SK-N-SH (cell line): ENCODE results near the gene SULT2B1. TPM values are rescaled to one million over a fixed set of nuclear protein-coding genes. Genes with fewer than 3 reads are reported as not detected.

ENCODE experiments used
- CTCF ChIA-PET: fragments of 300-600, 350-600 bp; formaldehyde crosslinking; extraction: SDS; loops from one replicate; lab custom pipeline; 2021; lab: Yijun Ruan, JAX
- POLR2A ChIA-PET: fragments of 350-600 bp; sonication (Branson Sonifier 250); formaldehyde crosslinking; extraction: SDS; loops from one replicate; lab custom pipeline; 2020; ENCODE audit warnings: antibody characterized with exemption, inconsistent platforms; lab: Yijun Ruan, JAX
- DNase-seq: peaks from one replicate; pipeline ENCODE4 v3.0.0; 2012
- H2AFZ ChIP-seq: fragments of 200-600 bp; sonication (generic); 2 replicates; pipeline ENCODE4 v1.8.1; 2016; ENCODE audit warnings: antibody characterized with exemption, mild to moderate bottlenecking, low read depth
- H3F3A ChIP-seq: fragments of 200-600 bp; sonication (generic); replicated peaks from 2 replicates; pipeline ENCODE3; 2016; ENCODE audit warnings: antibody characterized with exemption, mild to moderate bottlenecking; ENCODE audit not compliant: insufficient read depth
- H3K27ac ChIP-seq, 2 experiments: fragments of 200-500 bp in 1 of 2; fragments of 200-600 bp in 1 of 2; sonication (Bioruptor generic) in 1 of 2; sonication (generic), shearing (Covaris generic) in 1 of 2; 2 replicates each; pipeline versions ENCODE4 v1.5.1 to v1.6.1; 2014 to 2016; ENCODE audit warnings: low read depth in 2 of 2, inconsistent platforms in 1 of 2, low read length in 1 of 2, mild to moderate bottlenecking in 1 of 2, mixed read lengths in 1 of 2
- H3K27me3 ChIP-seq: fragments of 200-600 bp; sonication (generic), shearing (Covaris generic); 2 replicates; pipeline ENCODE4 v1.6.1; 2016; ENCODE audit warnings: mixed run types; ENCODE audit not compliant: insufficient read depth
- H3K36me3 ChIP-seq, 2 experiments: fragments of 200-500 bp in 1 of 2; fragments of 200-600 bp in 1 of 2; sonication (Bioruptor generic) in 1 of 2; sonication (generic) in 1 of 2; replicated peaks in 1 of 2; 2 replicates each; pipeline versions ENCODE3 to v1.5.1; 2014 to 2016; ENCODE audit warnings: low read length in 1 of 2, mild to moderate bottlenecking in 1 of 2; ENCODE audit not compliant: insufficient read depth in 2 of 2, control insufficient read depth in 1 of 2
- H3K4me1 ChIP-seq, 2 experiments: fragments of 200-500 bp in 1 of 2; fragments of 200-600 bp in 1 of 2; sonication (Bioruptor generic) in 1 of 2; sonication (generic), shearing (Covaris generic) in 1 of 2; 2 replicates each; pipeline versions ENCODE4 v1.5.1 to v1.6.1; 2014 to 2016; ENCODE audit warnings: low read depth in 1 of 2, low read length in 1 of 2, mixed run types in 1 of 2; ENCODE audit not compliant: insufficient read depth in 2 of 2, control insufficient read depth in 1 of 2
- H3K4me2 ChIP-seq: fragments of 200-600 bp; sonication (generic), shearing (Covaris generic); 2 replicates; pipeline ENCODE4 v1.6.1; 2017; ENCODE audit warnings: mixed run types
- H3K4me3 ChIP-seq, 2 experiments: fragments of 200-500 bp in 1 of 2; fragments of 200-600 bp in 1 of 2; sonication (Bioruptor generic) in 1 of 2; sonication (generic), shearing (Covaris generic) in 1 of 2; 2 replicates each; pipeline versions ENCODE4 v1.5.1 to v1.8.1; 2014 to 2016; ENCODE audit warnings: low read depth in 2 of 2, inconsistent platforms in 1 of 2, low read length in 1 of 2, mild to moderate bottlenecking in 1 of 2, mixed read lengths in 1 of 2, moderate library complexity in 1 of 2
- H3K79me2 ChIP-seq: fragments of 200-600 bp; sonication (generic); 2 replicates; pipeline ENCODE4 v1.8.1; 2017; ENCODE audit warnings: mild to moderate bottlenecking; ENCODE audit not compliant: insufficient read depth
- H3K9ac ChIP-seq: fragments of 200-600 bp; sonication (generic); 2 replicates; pipeline ENCODE4 v1.6.1; 2017; ENCODE audit warnings: mixed run types
- H3K9me2 ChIP-seq: fragments of 200-600 bp; sonication (generic); 2 replicates; pipeline ENCODE4 v1.6.1; 2017; ENCODE audit warnings: mixed run types
- H3K9me3 ChIP-seq: fragments of 200-600 bp; sonication (generic); 2 replicates; pipeline ENCODE4 v1.6.1; 2017; ENCODE audit warnings: mixed run types, mild to moderate bottlenecking, moderate library complexity
- H4K20me1 ChIP-seq: fragments of 200-600 bp; sonication (generic); 2 replicates; pipeline ENCODE4 v1.6.1; 2017; ENCODE audit warnings: mild to moderate bottlenecking, mixed run types; ENCODE audit not compliant: insufficient read depth
- CHD2 ChIP-seq: fragments of 150-350 bp; IDR thresholded peaks from 2 replicates; pipeline ENCODE4 v1.6.1; 2018; ENCODE audit warnings: low read length; ENCODE audit not compliant: partially characterized antibody
- ELF1 ChIP-seq: IDR thresholded peaks from 2 replicates; pipeline ENCODE4 v1.4.0; 2012
- EP300 ChIP-seq, 2 experiments: IDR thresholded peaks; 2 replicates each; pipeline versions ENCODE4 v1.4.0 to v1.6.1; 2012; ENCODE audit warnings: borderline replicate concordance in 1 of 2, low read depth in 1 of 2, low read length in 1 of 2
- FOSL2 ChIP-seq: IDR thresholded peaks from 2 replicates; pipeline ENCODE4 v1.4.0; 2012; ENCODE audit warnings: low read depth, mild to moderate bottlenecking, moderate library complexity, borderline replicate concordance
- FOXM1 ChIP-seq: IDR thresholded peaks from 2 replicates; pipeline ENCODE4 v1.4.0; 2012; ENCODE audit warnings: low read depth, mild to moderate bottlenecking
- GATA2 ChIP-seq: sonication (generic); formaldehyde crosslinking; IDR thresholded peaks from 2 replicates; pipeline ENCODE4 v1.5.0; 2020; ENCODE audit warnings: mild to moderate bottlenecking, missing genetic modification reagents
- IRF3 ChIP-seq: fragments of 150-350 bp; IDR thresholded peaks from 2 replicates; pipeline ENCODE4 v1.6.1; 2016; ENCODE audit warnings: mild to moderate bottlenecking, low read depth, low read length
- JUND ChIP-seq: IDR thresholded peaks from 2 replicates; pipeline ENCODE4 v1.4.0; 2012
- MXI1 ChIP-seq: IDR thresholded peaks from 2 replicates; pipeline ENCODE4 v1.6.1; 2012; ENCODE audit warnings: mild to moderate bottlenecking, low read depth, low read length, improper control_type of control experiment
- NFIC ChIP-seq: IDR thresholded peaks from 2 replicates; pipeline ENCODE4 v1.4.0; 2012; ENCODE audit warnings: borderline replicate concordance
- NRF1 ChIP-seq: IDR thresholded peaks from 2 replicates; pipeline ENCODE4 v1.6.1; 2012; ENCODE audit warnings: low read depth, mild to moderate bottlenecking, low read length
- POLR2AphosphoS5 ChIP-seq: IDR thresholded peaks from 2 replicates; pipeline ENCODE4 v1.6.1; 2012; ENCODE audit warnings: low read depth, low read length
- RCOR1 ChIP-seq: fragments of 150-350 bp; IDR thresholded peaks from 2 replicates; pipeline ENCODE4 v1.6.1; 2017; ENCODE audit warnings: antibody characterized with exemption, low read length
- REST ChIP-seq: IDR thresholded peaks from 2 replicates; pipeline ENCODE4 v1.6.1; 2012; ENCODE audit warnings: mild to moderate bottlenecking, low read depth, low read length, moderate library complexity
- RFX5 ChIP-seq: IDR thresholded peaks from 2 replicates; pipeline ENCODE4 v1.6.1; 2012; ENCODE audit warnings: mild to moderate bottlenecking, improper control_type of control experiment, low read length
- RXRA ChIP-seq: IDR thresholded peaks from 2 replicates; pipeline ENCODE4 v1.4.0; 2012; ENCODE audit warnings: low read depth, mild to moderate bottlenecking, borderline replicate concordance
- TAF1 ChIP-seq: IDR thresholded peaks from 2 replicates; pipeline ENCODE4 v1.6.1; 2012; ENCODE audit warnings: low read depth, mild to moderate bottlenecking, low read length, moderate library complexity, borderline replicate concordance
- TCF12 ChIP-seq: IDR thresholded peaks from 2 replicates; pipeline ENCODE4 v1.4.0; 2012
- USF1 ChIP-seq: IDR thresholded peaks from 2 replicates; pipeline ENCODE4 v1.4.0; 2012; ENCODE audit warnings: low read depth, borderline replicate concordance
- USF2 ChIP-seq: fragments of 150-350 bp; IDR thresholded peaks from 2 replicates; pipeline ENCODE4 v1.6.1; 2017; ENCODE audit warnings: antibody characterized with exemption, low read length, low read depth, borderline replicate concordance
- WGBS: methylation state at CpG from one replicate; pipeline ENCODE4 v1.1.6; 2017; ENCODE audit warnings: low lambda C conversion rate; 5-methylcytosine and 5-hydroxymethylcytosine counted together
- polyA plus RNA-seq, 3 experiments: library from polyadenylated mRNA; depleted of rRNA; stranded (reverse); fragments of >200 nt; gene quantifications; 2 replicates each; pipeline ENCODE4 v1.2.3, GENCODE V29; 2012
- TF ChIP-seq, protein P1 (sequence below): fragments of 200-600 bp; sonication (generic); IDR thresholded peaks from 2 replicates; pipeline ENCODE4 v1.6.1; 2017; ENCODE audit warnings: antibody characterized with exemption, mild to moderate bottlenecking, moderate library complexity
- TF ChIP-seq, protein P2 (sequence below): IDR thresholded peaks from 2 replicates; pipeline ENCODE4 v1.4.0; 2012; ENCODE audit warnings: low read depth
- TF ChIP-seq, protein P3 (sequence below): IDR thresholded peaks from 2 replicates; pipeline ENCODE4; 2012

The SULT2B1 gene
- polyA plus RNA-seq, 1 of the 3 experiments (the other 2 are of a cell fraction) = 0.92 TPM

GRCh38 chr19:48568345-48568886 lies 16.4 kb downstream of the SULT2B1 start:
- no peak for TF ChIP-seq RCOR1
- TF ChIP-seq, protein P1, sequence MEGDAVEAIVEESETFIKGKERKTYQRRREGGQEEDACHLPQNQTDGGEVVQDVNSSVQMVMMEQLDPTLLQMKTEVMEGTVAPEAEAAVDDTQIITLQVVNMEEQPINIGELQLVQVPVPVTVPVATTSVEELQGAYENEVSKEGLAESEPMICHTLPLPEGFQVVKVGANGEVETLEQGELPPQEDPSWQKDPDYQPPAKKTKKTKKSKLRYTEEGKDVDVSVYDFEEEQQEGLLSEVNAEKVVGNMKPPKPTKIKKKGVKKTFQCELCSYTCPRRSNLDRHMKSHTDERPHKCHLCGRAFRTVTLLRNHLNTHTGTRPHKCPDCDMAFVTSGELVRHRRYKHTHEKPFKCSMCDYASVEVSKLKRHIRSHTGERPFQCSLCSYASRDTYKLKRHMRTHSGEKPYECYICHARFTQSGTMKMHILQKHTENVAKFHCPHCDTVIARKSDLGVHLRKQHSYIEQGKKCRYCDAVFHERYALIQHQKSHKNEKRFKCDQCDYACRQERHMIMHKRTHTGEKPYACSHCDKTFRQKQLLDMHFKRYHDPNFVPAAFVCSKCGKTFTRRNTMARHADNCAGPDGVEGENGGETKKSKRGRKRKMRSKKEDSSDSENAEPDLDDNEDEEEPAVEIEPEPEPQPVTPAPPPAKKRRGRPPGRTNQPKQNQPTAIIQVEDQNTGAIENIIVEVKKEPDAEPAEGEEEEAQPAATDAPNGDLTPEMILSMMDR = no peak
- no peak for TF ChIP-seq NRF1
- no peak for TF ChIP-seq USF1
- no peak for TF ChIP-seq MXI1
- TF ChIP-seq NFIC = peak; percentile 83
- TF ChIP-seq, protein P2, sequence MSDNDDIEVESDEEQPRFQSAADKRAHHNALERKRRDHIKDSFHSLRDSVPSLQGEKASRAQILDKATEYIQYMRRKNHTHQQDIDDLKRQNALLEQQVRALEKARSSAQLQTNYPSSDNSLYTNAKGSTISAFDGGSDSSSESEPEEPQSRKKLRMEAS = peak; percentile 57
- peak; percentile 80 for TF ChIP-seq TAF1
- peak; percentile 78; the same call in 1 of the 2 replicates for TF ChIP-seq RXRA
- peak; percentile 87 for TF ChIP-seq JUND
- TF ChIP-seq RFX5 = no peak
- TF ChIP-seq CHD2 = no peak
- TF ChIP-seq IRF3 = no peak
- peak; percentile 83 for TF ChIP-seq TCF12
- no peak for TF ChIP-seq FOXM1
- TF ChIP-seq ELF1 = no peak
- TF ChIP-seq, protein P3, sequence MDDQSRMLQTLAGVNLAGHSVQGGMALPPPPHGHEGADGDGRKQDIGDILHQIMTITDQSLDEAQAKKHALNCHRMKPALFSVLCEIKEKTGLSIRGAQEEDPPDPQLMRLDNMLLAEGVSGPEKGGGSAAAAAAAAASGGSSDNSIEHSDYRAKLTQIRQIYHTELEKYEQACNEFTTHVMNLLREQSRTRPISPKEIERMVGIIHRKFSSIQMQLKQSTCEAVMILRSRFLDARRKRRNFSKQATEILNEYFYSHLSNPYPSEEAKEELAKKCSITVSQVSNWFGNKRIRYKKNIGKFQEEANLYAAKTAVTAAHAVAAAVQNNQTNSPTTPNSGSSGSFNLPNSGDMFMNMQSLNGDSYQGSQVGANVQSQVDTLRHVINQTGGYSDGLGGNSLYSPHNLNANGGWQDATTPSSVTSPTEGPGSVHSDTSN = peak; percentile 55; the same call in 1 of the 2 replicates
- no peak for TF ChIP-seq GATA2 (CRISPR knock-in tag)
- peak; percentile 61 for TF ChIP-seq POLR2AphosphoS5
- TF ChIP-seq FOSL2 = peak; percentile 93
- TF ChIP-seq REST = peak; percentile 30; the same call in 1 of the 2 replicates
- TF ChIP-seq USF2 = no peak
- peak in 1 of 2 experiments; percentile 57; a peak in 1 of 4 replicates for TF ChIP-seq EP300 (IDR thresholded peaks at IDR 0.05; ENCODE audit: borderline replicate concordance in 1 of 2, low read depth in 1 of 2, low read length in 1 of 2)
- TF ChIP-seq, all 33 proteins: peak for 11
- Histone ChIP-seq H3K27me3 (no peaks in the 10 kb centered on the region), H3K27ac (peak overlapping the region; percentile 45 to 98; a peak in 3 of 4 replicates), H3K9me3 (no peaks in the 10 kb centered on the region), H3K36me3 (no peaks in the 10 kb centered on the region), H3K79me2 (no peaks in the 10 kb centered on the region), H3K9ac (peak overlapping the region; percentile 72), H3K4me1 (peaks cover 7 to 13% of the 10 kb centered on the region in 2 experiments; a peak in 3 of 4 replicates), H3F3A (peaks cover 14% of the 10 kb centered on the region), H3K4me3 (no peak overlapping the region), H2AFZ (peak overlapping the region; percentile 98), H4K20me1 (no peaks in the 10 kb centered on the region), H3K9me2 (no peaks in the 10 kb centered on the region), H3K4me2 (peak overlapping the region; percentile 78)
- DNase-seq = peak; percentile 68
- POLR2A ChIA-PET = interaction anchor here (0.7 to 0.8 kb wide), 2 partner anchors 15 to 75 kb away, joined by 3 read pairs; no protein-coding TSS in a partner anchor
- CTCF ChIA-PET = interaction anchor here (0.6 to 2.8 kb wide), 6 partner anchors 16 to 79 kb away, joined by 3 to 19 read pairs (median 6); no protein-coding TSS in a partner anchor
- 3% methylated on average over 7 of the region's 19 CpGs for WGBS
